GM19099 (cell line): ENCODE results near the gene MALAT1.

Experiments used
- POLR2A ChIP-seq: IDR thresholded peaks from 3 replicates; pipeline ENCODE4 v1.6.1; 2011; ENCODE audit warnings: low read depth; ENCODE audit not compliant: insufficient read length; ENCODE audit errors: extremely low read depth

The MALAT1 gene

DNA sequence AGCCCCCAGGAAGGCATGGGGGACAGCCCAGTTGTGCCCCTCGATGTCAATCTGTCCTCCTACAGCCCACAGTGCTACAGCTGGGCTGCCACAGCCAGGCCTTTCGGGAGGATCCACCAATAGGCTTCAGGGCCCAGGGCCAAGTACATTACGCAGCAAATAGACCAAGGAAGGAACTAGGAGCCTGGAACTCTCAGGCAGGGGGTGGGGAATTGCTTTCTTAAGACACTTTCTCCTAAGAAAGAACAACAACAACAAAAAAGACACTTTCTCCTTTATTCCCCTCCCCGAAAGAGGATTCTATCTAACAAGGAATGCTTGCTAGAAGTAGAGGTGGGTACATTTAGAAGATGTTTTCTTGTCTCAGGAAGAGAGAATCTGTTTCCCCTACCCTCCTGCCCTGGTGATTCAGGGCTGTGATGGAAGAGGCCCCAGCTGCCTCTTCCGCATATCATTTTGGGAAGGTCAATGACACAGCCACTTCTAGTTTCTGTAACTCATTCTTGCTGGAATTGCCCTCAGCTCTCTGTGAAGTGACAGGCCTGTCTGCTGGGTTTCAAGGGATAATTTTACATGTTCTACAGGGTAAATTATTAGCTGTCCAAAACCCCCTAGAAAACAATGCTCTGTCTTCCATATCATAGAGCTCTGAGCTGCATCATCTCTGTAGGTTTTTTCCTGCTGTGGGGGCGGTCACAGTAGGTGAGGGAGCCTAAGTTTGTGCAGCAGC, 6.0 kb upstream of the MALAT1 start:
- TF ChIP-seq POLR2A = peak; percentile 62

DNA sequence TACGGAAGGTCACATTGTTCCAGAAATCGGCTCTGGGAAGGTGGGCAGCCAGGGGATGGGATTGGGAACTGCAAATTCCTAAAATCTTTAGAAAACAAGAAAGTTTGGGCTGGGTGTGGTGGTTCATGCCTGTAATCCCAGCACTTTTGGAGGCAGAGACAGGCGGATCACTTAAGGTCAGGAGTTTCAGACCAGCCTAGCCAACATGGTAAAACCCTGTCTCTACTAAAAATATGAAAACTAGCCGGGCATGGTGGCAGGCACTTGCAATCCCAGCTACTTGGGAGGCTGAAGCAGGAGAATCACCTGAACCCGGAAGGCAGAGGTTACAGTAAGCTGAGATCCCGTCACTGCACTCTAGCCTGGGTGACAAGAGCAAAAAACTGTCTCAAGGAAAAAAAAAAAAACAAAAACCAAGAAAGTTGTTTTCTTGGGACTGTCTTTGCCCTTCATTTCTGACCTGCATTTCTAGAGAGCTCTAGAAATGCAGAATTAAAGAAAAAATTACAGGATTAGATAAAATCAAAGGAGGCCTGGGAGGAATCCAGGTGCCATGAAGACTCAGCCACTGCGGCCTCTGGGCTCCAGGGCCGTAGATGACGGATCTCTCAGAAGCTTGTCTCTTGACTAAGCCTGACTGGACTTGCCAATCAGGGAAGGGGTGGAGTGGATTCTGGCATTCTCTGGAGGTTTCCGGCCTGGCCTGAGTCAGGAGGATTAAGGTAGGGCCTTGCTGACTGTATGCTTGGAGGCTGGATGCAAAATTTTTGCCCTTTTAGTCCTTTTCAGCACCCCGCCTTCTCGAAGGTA, 5.3 kb upstream of the MALAT1 start:
- TF ChIP-seq POLR2A = no peak

DNA sequence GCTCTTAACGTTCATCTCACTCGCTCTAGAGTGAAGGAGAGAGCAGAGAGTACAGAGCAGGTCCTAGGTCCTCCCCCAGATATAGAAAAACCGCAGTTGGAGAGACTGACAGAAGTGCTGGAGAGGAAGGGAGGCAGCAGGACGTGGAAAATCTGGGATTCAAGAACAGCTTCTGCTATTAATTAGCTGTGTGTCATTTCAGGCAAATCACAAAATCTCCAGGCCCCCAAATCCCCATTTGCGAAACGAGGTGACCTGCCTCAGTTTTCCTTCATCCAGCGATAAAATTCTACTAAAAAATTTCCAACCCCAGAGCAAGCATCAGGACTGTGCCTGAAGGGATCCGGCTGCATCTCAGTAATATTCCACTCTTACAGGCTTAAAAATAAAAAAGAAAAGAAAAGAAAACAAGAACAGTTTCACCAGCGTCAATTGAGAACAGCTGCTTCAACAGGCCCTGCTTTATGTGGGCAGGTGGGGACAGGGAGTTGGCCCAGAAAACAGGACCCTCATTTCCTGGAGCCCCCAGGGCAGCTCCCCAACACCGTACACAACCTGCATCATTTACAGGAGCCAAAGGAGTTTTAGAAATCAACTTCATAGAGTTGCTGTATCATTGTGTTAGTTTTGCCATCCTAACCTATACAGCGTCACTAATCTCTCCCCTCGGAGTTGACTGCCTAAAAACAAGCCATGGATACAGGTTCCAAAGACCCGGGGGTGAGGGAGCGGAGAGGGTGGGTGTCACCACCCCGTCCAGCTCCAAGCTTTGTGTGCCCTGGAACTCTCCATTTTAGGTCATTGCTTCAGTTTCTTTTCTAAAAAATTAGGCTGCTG, 2.3 kb upstream of the MALAT1 start:
- no peak for TF ChIP-seq POLR2A

DNA sequence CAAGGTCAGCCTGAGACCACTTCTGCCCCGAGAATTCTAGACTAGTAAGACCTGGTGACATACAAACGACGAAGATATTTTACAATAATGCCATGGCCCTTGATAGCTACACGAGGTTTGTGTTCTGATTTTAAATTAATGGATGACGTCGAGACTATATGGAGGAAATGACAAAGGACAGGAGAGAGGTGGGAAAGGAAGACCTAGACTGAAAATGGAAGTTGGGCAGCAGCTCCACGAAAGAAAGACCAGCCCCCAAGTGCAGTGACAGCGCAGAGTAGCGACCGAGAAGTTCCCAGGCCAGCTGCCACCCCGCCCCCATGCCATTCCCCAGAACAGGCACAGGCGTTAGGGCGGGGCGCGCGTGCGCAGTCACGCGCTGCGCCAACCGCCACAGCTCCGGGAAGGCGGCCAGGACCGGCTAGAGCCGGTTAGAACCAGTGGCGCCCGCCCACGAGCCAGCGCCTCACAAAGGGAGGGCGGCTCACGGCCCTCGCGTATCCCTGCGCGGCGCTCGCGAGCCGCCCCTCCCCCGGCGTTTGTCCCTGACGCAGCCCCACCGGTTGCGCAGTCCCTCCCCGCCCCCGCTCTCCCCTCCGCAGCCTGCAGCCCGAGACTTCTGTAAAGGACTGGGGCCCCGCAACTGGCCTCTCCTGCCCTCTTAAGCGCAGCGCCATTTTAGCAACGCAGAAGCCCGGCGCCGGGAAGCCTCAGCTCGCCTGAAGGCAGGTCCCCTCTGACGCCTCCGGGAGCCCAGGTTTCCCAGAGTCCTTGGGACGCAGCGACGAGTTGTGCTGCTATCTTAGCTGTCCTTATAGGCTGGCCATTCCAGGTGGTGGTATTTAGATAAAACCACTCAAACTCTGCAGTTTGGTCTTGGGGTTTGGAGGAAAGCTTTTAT, 1.5 kb upstream of the MALAT1 start:
- TF ChIP-seq POLR2A = peak; percentile 68

DNA sequence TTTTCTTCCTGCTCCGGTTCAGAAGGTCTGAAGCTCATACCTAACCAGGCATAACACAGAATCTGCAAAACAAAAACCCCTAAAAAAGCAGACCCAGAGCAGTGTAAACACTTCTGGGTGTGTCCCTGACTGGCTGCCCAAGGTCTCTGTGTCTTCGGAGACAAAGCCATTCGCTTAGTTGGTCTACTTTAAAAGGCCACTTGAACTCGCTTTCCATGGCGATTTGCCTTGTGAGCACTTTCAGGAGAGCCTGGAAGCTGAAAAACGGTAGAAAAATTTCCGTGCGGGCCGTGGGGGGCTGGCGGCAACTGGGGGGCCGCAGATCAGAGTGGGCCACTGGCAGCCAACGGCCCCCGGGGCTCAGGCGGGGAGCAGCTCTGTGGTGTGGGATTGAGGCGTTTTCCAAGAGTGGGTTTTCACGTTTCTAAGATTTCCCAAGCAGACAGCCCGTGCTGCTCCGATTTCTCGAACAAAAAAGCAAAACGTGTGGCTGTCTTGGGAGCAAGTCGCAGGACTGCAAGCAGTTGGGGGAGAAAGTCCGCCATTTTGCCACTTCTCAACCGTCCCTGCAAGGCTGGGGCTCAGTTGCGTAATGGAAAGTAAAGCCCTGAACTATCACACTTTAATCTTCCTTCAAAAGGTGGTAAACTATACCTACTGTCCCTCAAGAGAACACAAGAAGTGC, 661 bp upstream of the MALAT1 start:
- no peak for TF ChIP-seq POLR2A

DNA sequence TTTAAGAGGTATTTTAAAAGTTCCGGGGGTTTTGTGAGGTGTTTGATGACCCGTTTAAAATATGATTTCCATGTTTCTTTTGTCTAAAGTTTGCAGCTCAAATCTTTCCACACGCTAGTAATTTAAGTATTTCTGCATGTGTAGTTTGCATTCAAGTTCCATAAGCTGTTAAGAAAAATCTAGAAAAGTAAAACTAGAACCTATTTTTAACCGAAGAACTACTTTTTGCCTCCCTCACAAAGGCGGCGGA, 193 bp upstream of the MALAT1 start:
- no peak for TF ChIP-seq POLR2A

DNA sequence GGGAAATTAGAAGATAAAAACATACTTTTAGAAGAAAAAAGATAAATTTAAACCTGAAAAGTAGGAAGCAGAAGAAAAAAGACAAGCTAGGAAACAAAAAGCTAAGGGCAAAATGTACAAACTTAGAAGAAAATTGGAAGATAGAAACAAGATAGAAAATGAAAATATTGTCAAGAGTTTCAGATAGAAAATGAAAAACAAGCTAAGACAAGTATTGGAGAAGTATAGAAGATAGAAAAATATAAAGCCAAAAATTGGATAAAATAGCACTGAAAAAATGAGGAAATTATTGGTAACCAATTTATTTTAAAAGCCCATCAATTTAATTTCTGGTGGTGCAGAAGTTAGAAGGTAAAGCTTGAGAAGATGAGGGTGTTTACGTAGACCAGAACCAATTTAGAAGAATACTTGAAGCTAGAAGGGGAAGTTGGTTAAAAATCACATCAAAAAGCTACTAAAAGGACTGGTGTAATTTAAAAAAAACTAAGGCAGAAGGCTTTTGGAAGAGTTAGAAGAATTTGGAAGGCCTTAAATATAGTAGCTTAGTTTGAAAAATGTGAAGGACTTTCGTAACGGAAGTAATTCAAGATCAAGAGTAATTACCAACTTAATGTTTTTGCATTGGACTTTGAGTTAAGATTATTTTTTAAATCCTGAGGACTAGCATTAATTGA, 1.0 kb downstream of the MALAT1 start:
- TF ChIP-seq POLR2A = no peak

DNA sequence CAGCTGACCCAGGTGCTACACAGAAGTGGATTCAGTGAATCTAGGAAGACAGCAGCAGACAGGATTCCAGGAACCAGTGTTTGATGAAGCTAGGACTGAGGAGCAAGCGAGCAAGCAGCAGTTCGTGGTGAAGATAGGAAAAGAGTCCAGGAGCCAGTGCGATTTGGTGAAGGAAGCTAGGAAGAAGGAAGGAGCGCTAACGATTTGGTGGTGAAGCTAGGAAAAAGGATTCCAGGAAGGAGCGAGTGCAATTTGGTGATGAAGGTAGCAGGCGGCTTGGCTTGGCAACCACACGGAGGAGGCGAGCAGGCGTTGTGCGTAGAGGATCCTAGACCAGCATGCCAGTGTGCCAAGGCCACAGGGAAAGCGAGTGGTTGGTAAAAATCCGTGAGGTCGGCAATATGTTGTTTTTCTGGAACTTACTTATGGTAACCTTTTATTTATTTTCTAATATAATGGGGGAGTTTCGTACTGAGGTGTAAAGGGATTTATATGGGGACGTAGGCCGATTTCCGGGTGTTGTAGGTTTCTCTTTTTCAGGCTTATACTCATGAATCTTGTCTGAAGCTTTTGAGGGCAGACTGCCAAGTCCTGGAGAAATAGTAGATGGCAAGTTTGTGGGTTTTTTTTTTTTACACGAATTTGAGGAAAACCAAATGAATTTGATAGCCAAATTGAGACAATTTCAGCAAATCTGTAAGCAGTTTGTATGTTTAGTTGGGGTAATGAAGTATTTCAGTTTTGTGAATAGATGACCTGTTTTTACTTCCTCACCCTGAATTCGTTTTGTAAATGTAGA, 1.7 kb downstream of the MALAT1 start:
- TF ChIP-seq POLR2A = peak; percentile 96

DNA sequence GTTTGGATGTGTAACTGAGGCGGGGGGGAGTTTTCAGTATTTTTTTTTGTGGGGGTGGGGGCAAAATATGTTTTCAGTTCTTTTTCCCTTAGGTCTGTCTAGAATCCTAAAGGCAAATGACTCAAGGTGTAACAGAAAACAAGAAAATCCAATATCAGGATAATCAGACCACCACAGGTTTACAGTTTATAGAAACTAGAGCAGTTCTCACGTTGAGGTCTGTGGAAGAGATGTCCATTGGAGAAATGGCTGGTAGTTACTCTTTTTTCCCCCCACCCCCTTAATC, 2.3 kb downstream of the MALAT1 start:
- TF ChIP-seq POLR2A = no peak

DNA sequence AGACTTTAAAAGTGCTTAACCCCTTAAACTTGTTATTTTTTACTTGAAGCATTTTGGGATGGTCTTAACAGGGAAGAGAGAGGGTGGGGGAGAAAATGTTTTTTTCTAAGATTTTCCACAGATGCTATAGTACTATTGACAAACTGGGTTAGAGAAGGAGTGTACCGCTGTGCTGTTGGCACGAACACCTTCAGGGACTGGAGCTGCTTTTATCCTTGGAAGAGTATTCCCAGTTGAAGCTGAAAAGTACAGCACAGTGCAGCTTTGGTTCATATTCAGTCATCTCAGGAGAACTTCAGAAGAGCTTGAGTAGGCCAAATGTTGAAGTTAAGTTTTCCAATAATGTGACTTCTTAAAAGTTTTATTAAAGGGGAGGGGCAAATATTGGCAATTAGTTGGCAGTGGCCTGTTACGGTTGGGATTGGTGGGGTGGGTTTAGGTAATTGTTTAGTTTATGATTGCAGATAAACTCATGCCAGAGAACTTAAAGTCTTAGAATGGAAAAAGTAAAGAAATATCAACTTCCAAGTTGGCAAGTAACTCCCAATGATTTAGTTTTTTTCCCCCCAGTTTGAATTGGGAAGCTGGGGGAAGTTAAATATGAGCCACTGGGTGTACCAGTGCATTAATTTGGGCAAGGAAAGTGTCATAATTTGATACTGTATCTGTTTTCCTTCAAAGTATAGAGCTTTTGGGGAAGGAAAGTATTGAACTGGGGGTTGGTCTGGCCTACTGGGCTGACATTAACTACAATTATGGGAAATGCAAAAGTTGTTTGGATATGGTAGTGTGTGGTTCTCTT, 2.8 kb downstream of the MALAT1 start:
- no peak for TF ChIP-seq POLR2A

DNA sequence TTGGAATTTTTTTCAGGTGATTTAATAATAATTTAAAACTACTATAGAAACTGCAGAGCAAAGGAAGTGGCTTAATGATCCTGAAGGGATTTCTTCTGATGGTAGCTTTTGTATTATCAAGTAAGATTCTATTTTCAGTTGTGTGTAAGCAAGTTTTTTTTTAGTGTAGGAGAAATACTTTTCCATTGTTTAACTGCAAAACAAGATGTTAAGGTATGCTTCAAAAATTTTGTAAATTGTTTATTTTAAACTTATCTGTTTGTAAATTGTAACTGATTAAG, 3.4 kb downstream of the MALAT1 start:
- TF ChIP-seq POLR2A = no peak

DNA sequence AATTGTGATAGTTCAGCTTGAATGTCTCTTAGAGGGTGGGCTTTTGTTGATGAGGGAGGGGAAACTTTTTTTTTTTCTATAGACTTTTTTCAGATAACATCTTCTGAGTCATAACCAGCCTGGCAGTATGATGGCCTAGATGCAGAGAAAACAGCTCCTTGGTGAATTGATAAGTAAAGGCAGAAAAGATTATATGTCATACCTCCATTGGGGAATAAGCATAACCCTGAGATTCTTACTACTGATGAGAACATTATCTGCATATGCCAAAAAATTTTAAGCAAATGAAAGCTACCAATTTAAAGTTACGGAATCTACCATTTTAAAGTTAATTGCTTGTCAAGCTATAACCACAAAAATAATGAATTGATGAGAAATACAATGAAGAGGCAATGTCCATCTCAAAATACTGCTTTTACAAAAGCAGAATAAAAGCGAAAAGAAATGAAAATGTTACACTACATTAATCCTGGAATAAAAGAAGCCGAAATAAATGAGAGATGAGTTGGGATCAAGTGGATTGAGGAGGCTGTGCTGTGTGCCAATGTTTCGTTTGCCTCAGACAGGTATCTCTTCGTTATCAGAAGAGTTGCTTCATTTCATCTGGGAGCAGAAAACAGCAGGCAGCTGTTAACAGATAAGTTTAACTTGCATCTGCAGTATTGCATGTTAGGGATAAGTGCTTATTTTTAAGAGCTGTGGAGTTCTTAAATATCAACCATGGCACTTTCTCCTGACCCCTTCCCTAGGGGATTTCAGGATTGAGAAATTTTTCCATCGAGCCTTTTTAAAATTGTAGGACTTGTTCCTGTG, 3.9 kb downstream of the MALAT1 start:
- TF ChIP-seq POLR2A = peak; percentile 82
